NB4 (cell line): ENCODE data around the gene MIP.

Experiments
- MYC ChIP-seq: IDR thresholded peaks from 2 replicates; pipeline ENCODE4 v1.6.1; 2011; ENCODE audit warnings: low read depth, low read length
- TF ChIP-seq, protein P1 (sequence below): IDR thresholded peaks from one replicate; pipeline ENCODE4 v1.5.1; 2012; ENCODE audit warnings: low read depth, low read length

DNA sequence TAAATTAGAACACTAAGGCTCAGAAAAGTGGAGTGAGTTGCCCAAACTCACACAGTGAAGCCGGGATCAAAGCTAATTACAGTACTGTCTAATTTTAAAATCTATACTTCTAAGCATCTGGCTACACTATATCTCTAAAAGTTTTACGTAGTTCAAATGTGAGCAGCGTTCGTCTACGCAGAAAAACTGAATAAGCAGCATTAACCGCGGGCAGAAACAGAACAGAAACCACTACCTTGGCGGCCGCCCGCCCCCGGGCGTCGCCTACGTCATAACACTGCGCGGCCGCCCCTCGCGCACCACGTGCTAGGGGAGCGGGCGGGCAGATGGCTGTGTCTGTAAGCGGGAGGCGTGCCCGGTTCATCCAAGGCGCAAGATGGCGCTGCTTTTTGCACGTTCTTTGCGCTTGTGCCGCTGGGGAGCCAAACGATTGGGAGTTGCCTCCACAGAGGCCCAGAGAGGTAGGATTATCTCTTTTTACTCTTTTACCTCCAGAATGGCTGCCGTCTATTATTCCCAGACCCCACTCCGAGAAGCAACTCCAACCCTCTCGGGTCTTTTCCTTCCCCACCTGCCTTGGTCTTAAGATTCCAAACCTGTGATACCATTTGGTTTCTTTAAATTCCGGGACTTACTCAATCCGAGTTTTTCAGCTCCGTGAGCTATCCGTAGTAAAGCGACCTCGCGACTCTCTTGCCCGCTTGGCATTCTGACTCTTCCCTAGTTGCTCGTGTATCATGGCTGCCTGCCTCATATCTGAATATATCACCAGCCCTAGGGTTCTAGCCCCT is 14.0 kb upstream of the MIP start, which contains the start of gene SPRYD4:
- TF ChIP-seq, protein P1, sequence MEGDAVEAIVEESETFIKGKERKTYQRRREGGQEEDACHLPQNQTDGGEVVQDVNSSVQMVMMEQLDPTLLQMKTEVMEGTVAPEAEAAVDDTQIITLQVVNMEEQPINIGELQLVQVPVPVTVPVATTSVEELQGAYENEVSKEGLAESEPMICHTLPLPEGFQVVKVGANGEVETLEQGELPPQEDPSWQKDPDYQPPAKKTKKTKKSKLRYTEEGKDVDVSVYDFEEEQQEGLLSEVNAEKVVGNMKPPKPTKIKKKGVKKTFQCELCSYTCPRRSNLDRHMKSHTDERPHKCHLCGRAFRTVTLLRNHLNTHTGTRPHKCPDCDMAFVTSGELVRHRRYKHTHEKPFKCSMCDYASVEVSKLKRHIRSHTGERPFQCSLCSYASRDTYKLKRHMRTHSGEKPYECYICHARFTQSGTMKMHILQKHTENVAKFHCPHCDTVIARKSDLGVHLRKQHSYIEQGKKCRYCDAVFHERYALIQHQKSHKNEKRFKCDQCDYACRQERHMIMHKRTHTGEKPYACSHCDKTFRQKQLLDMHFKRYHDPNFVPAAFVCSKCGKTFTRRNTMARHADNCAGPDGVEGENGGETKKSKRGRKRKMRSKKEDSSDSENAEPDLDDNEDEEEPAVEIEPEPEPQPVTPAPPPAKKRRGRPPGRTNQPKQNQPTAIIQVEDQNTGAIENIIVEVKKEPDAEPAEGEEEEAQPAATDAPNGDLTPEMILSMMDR, result peak; percentile 29
- peak; percentile 100 for TF ChIP-seq MYC
